ENCODE data around the gene B3GLCT.

B3GLCT gene

GRCh38 chr13:31369213-31369612 is 169.4 kb downstream of the B3GLCT start:
- Mint-ChIP-seq H3K4me1 (no peaks in the 10 kb centered on the region), H3K4me3 (no peak overlapping the region), H3K9me3 (peaks cover 4% of the 10 kb centered on the region), H3K27me3 (no peaks in the 10 kb centered on the region), H3K27ac (no peak overlapping the region), H3K36me3 (no peaks in the 10 kb centered on the region)

- H3K27me3 Mint-ChIP-seq: peaks cover 3% of the 10 kb centered on the region
- H3K27ac Mint-ChIP-seq: no peak overlapping the region
- no peak overlapping the region for H3K4me3 Mint-ChIP-seq
- no peaks in the 10 kb centered on the region for H3K4me1 Mint-ChIP-seq
- no peaks in the 10 kb centered on the region for H3K9me3 Mint-ChIP-seq
- no peaks in the 10 kb centered on the region for H3K36me3 Mint-ChIP-seq
Measured at GRCh38 chr13:31372454-31372853, 172.7 kb downstream of the B3GLCT start.

DNA sequence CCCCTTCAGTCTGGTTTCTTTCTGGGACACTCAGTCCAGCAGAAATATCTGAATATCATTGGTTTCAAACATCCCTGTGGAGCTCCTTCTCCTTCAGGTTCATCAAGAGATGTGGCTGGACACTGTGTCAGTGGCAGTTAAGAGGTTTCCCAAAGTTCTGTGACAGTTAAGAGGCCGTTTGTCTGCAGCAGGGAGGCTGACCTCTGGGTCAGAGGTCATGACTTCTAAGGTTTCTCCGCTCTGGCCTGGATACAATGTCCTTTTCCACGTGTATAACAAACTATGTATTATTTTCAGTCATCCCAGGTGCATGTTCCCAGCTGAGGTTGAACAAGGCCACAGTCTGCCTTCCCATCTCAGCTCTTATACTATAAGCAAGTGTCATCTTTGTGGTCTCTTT is 174.9 kb downstream of the B3GLCT start:
- Mint-ChIP-seq H3K36me3 (no peaks in the 10 kb centered on the region), H3K27ac (no peak overlapping the region), H3K9me3 (no peaks in the 10 kb centered on the region), H3K4me1 (no peaks in the 10 kb centered on the region), H3K27me3 (peaks cover 9% of the 10 kb centered on the region), H3K4me3 (no peak overlapping the region)

DNA sequence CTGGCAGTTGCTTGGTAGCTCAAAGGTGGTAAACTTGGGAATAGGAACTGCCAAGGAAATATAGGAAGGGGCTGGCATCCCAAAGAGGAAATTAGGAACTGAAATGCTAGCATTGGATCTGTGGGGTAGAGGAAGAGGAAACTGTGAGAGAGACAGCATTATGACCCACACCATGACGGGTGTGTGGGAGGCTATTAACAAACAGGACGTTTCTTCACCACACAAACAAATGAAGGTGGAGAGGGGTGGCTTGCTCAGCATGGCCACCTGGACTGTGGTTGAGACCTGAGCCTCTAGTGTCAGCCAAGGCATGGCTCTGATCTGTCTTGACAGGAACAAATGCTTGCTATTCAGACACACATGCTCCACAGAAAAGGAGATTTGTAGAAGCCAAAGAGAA is 178.2 kb downstream of the B3GLCT start:
- Mint-ChIP-seq H3K4me3 (no peak overlapping the region), H3K27ac (no peak overlapping the region), H3K9me3 (no peaks in the 10 kb centered on the region), H3K4me1 (no peaks in the 10 kb centered on the region), H3K36me3 (no peaks in the 10 kb centered on the region), H3K27me3 (peaks cover 11% of the 10 kb centered on the region)

- no peaks in the 10 kb centered on the region for H3K9me3 Mint-ChIP-seq
- no peak overlapping the region for H3K4me3 Mint-ChIP-seq
- H3K36me3 Mint-ChIP-seq: no peaks in the 10 kb centered on the region
- peaks cover 12% of the 10 kb centered on the region for H3K27me3 Mint-ChIP-seq
- H3K27ac Mint-ChIP-seq: no peak overlapping the region
- no peaks in the 10 kb centered on the region for H3K4me1 Mint-ChIP-seq
Measured at GRCh38 chr13:31380715-31381114, 180.9 kb downstream of the B3GLCT start.
